ENCODE results near the gene TMEM14A.
"Not testable (repeated sequence)": the region's sequence is repeated elsewhere in the genome, so short reads cannot be mapped to it uniquely, and the experiment has no call there.

Gene TMEM14A

DNA sequence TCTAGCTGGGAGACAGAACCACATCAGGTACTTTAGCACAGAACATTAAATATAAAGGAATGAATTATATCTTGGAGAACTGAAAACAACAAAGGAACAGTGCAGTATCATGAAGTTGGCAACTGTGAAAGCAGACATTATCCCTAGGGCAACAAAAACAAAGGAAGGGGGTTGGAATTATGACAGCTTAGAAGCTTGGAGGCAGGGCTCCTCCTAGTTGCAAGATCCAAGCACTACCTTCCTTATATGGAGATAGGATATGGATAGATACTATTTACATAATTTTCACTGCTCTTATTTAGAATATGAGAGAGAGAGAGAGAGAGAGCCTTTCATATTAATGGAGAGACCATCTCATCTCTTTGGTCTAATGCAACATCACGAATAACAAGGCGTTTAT is 27.0 kb downstream of the TMEM14A start:
- DNase-seq (ENCODE audit: low spot score), result no peak

DNA sequence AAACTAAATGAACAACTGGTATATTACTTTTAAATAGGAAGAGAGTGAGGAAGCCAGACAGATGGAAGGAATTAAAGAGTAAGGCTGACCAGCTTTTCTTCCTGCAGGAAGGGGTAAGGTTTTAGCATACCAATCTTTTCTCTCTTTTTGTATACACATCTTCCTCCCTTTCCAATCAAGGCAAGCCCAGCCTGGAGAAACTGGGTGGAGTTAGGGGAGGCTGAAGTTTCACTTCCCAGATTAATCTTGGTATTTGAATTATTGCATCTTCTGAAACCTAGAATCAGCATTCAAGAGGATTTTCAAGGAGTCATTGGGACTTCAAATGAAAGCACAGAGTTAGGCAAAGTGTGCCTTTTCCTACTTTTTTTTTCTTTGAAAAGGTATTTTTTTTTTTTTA is 33.1 kb downstream of the TMEM14A start:
- DNase-seq (ENCODE audit: low spot score), result no peak

DNA sequence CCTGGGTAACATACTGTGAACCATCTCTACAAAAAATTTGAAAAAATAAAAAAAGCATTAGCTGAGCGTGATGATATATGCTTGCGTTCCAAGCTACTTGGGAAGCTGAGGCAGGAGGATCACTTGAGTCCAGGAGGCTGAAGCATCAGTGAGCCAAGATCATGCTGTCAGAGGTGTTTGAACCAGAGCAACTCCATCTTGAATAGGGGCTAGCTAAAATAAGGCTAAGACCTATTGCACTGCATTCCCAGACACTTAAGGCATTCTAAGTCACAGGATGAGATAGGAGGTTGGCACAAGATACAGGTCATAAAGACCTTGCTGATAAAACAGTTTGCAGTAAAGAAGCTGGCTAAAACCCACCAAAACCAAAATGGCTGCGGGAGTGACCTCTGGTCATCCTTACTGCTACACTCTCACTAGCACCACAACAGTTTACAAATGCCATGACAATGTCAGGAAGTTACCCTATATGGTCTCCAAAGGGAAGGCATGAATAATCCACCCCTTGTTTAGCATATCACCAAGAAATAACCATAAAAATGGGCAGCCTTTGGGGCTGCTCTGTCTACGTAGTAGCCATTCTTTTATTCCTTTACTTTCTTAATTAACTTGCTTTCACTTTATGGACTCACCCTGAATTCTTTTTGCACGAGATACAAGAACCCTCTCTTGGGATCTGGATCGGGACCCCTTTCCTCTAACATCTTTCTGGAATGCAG is 34.0 kb downstream of the TMEM14A start:
- not testable (repeated sequence) for DNase-seq (ENCODE audit: low spot score)

GRCh38 chr6:52706001-52706400 is 35.1 kb downstream of the TMEM14A start:
- no peak for DNase-seq (ENCODE audit: low spot score)

DNA sequence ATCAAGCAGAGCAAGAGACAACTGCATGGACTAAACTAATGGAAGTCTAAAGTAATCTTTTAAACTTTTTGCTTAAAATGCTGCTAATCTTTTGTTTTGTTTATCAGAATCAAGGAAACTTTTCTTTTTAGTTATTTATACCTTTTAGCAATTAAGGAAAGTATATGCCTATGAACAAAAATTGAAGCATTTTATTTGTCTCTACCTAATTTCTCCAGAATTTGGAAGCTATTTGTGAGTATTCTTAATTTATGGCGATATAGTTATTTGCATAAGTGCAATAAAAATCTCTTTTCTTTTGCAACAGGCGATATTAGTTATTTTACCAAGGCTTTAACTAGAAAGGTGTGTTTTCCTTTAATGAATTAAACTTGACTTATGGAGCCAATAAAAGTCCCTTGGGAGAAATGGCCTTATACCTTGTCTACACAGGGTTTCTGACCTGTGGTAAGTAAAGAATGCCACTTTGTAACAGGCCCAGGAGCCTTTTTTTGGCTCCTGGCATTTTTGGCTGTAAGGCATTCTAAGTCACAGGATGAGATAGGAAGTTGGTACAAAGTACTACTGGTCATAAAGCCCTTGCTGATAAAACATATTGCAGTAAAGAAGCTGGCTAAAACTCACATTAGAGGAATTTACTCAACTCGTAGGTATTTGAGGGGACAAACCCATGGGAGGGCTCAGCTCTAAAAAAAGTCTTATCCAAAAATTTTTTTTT is 37.2 kb downstream of the TMEM14A start:
- no peak for DNase-seq (ENCODE audit: low spot score)

DNA sequence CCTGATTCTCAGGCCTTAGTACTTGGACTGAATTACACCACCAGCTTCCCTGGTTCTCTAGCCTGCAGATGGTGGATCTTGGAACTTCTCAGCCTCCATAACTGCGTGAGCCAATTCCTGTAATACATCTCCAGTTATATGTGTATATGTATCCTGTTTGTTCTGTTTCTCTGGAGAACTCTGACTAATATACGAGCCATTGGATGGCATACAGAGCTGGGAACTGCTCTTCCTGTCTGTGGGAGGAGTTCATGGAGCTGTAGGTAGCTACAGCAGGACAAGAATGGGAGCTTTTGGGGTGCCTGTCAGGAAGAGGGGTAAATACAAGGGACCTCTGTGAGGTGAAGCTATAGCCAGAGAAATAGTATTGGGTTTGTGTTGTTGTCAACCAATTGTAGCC is 41.2 kb downstream of the TMEM14A start:
- DNase-seq (ENCODE audit: low spot score), result peak; percentile 59

- DNase-seq (ENCODE audit: low spot score), result not testable (repeated sequence)
These were observed 43.8 kb downstream of the TMEM14A start for GRCh38 chr6:52714761-52715160.

DNA sequence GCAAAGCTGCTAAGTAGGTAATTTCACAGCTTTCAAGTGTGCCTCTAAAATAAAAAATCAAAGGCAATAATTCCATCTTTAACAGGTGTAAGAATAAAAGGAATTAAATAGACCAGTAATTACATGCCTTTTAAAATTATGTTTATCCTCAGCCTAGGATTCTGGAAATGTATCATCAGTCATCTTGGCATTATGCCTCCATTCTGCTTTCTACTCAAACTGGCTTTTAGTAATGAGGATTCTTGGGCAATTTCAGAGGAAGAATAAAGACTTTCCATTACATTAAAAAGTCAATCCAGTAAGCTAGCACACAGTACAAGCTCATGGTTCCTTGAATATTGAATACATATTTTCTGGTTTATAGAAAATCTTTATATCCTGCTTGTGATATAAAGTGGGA is 47.6 kb downstream of the TMEM14A start:
- no peak for DNase-seq (ENCODE audit: low spot score)

GRCh38 chr6:52720321-52720720 is 49.4 kb downstream of the TMEM14A start:
- DNase-seq (ENCODE audit: low spot score), result no peak

- peak; percentile 61 for DNase-seq (ENCODE audit: low spot score)
These were observed 53.1 kb downstream of the TMEM14A start for GRCh38 chr6:52724042-52724405.

DNA sequence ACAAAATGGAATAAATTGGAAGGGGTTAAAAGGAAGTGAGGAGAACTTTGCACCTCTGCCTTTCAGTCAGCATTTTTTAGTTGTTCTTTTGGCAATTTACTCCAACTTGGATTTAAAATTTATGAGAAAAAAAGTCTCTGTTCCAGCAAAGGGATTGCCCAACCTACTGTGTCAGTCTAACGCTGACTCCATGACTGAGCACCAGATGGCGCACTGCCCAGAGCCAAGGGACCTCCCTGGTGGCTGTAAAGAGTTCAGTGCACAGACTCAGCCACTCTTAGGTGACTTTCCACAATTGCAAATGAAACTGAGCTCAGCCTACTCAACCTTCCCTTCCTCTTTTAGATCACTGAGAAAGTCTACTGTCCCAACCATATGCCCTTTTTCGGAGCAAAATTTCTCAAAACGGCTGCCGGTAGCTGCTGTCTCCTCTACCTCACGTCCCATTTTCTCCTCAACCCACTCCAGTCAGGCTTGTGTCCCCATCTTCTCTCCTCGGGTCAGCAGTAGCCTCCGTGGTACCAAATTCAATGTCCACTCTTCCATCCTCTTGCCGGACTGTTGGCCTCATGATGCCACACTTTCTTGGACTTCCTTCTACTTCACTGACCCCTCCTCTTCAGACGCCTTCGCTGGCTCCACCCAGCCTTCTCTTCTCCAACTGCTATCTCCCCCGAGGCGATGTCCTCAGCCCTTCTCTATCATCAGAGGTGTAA is 53.7 kb downstream of the TMEM14A start:
- peak; percentile 74 for DNase-seq (ENCODE audit: low spot score)

GRCh38 chr6:52725143-52725534 is 54.2 kb downstream of the TMEM14A start:
- DNase-seq (ENCODE audit: low spot score), result peak; percentile 34

GRCh38 chr6:52725535-52726192 is 54.8 kb downstream of the TMEM14A start:
- peak; percentile 43 for DNase-seq (ENCODE audit: low spot score)

DNA sequence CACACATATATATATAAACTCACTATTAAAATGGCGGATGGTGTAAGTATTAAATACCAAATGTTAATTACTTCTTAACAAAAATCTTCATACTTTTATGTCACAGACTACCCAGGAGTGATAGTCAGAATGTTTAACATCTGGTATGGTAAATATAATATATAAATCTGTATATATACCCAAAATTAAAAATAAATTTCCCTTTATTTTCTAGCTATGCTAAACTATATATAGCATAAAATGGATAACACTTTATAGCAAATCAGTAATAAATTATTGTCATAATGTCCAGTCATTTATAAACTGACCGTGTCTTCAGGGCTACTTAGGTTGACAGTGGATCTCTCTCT is 55.3 kb downstream of the TMEM14A start:
- DNase-seq (ENCODE audit: low spot score), result no peak

DNA sequence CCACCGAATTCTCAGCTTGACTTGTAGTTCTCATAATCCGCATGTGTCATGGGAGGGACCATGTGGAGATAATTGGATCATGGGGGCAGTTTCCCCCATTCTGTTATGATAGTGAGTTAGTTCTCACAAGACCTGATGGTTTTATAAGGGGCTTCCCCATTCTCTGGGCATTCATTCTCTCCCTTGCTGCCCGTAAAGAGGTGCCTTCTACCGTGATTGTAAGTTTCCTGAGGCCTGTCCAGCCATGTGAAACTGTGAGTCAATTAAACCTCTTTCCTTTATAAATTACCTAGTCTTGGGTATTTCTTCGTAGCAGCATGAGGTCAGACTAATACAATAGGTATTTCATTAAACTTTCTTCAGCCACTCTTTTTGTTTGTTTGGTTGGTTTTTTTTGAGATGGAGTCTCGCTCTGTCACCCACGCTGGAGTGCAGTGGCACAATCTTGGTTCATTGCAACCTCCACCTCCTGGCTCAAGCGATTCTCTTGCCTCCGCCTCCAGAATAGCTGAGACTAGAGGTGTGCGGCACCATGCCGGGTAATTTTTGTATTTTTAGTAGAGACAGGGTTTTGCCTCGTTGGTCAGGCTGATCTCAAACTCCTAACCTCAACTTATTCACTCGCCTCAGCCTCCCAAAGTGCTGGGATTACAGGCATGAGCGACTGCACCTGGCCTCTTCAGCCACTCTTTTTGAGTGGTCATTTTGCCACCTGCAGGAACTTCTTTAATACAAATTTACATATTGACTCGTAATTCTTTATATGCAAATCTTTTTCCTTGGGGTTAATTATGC is 56.0 kb downstream of the TMEM14A start:
- DNase-seq (ENCODE audit: low spot score), result peak; percentile 95

GRCh38 chr6:52727908-52728307 is 57.0 kb downstream of the TMEM14A start:
- no peak for DNase-seq (ENCODE audit: low spot score)

DNA sequence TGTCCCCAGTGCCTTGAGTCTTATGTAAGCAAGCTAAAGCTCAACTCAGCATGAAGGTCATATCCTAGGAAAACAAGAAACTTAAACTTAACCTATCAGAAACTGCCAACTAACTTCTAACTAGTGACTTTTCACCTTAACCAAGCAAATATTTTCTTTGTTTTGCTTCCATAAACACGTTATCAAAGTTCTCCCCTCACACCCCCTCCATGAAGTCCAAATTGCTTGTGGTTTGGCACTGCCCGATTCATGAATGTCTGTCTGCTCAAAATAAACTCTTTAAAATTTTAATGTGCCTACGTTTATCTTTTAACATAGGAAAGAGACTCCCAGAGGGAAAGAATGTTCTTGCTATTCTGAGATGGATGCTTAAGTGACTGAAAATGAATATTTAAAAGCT is 57.5 kb downstream of the TMEM14A start:
- DNase-seq (ENCODE audit: low spot score), result no peak

DNA sequence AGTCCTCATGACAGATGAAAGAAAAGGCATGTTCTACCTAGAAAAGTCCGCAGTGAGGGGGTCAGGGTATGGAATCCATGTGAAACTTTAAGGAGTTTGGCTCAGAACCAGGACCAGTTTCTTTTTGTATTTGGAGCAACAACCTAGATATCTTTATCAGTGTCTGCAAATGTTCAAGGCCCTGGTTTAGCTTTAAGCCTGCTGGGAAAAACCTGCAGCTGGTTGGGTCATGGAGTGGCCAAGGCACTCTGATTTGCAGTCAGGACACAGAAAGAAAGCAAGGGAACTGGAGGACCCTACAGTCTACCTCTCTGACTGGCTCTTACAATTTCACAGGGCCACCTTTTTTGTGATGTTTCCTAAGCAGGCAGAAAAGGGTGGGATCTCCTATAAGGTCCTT is 58.7 kb downstream of the TMEM14A start:
- no peak for DNase-seq (ENCODE audit: low spot score)

DNA sequence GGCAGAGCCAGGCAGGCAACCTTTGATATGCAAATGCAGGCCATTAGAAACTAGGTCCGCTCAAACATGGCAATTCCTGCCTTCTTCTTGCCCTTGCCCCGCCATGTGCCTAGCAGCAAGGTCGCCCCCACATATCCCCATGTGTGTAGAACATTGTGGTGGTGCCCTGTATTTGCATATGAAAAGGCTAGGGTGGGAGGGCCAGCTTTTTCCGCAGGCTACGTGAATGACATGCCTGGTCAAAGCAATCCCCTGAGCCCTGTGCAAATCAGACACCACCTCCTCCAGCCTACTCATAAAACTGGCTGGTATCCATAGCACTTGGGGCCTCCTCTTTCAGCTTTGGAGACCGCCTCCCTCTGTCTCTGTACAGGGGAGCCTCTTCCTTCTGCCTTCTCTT is 60.8 kb downstream of the TMEM14A start:
- no peak for DNase-seq (ENCODE audit: low spot score)

DNA sequence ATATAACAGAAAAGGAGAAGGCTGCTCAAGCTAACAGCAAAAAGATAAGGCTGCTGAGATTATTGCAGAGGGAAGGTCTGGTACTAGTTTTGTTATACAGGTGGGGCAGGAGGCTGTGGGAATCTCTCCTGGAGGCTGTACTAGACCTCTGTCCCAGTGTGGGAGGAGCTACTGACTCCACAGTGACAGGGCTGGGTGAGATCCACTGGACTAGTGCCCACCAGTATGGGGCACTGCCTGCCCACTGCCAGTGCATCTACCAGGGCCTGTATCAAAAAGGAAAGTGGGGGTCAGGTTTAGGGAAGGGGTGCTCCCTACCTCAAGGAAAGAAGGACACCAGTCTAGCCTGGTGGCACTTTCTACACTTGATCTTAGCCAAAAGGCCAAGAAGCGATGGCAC is 62.3 kb downstream of the TMEM14A start:
- no peak for DNase-seq (ENCODE audit: low spot score)

GRCh38 chr6:52734072-52734471 is 63.2 kb downstream of the TMEM14A start:
- no peak for DNase-seq (ENCODE audit: low spot score)

DNA sequence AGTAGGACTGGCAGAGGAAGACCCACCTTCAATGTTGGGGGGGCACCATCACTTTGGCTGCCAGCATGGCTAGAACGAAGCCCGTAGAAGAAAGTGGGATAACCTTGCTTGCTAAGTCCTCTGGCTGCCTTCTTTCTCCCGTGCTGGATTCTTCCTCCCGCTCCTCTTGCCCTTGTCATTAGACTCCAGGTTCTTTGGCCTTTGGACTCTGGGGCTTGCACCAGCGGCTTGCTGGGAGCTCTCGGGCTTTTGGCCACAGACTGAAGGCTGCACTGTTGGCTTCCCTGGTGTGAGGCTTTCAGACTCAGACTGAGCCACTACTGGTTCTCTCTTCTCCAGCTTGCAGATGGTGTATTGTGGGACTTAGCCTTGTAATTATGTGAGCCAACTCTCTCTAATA is 64.2 kb downstream of the TMEM14A start:
- no peak for DNase-seq (ENCODE audit: low spot score)

All from kidney tubule cell (primary cell).